Mesendoderm (in vitro differentiated cells): ENCODE results near the gene TEAD4.

ENCODE experiments used
- DNase-seq: peaks from one replicate; pipeline ENCODE4 v3.0.0; 2013
- H2AK5ac ChIP-seq: 2 replicates; pipeline ENCODE4 v1.6.1; 2013; ENCODE audit warnings: low read length, inconsistent platforms
- H2BK120ac ChIP-seq: 2 replicates; pipeline ENCODE4 v1.6.1; 2013; ENCODE audit warnings: low read depth, mild to moderate bottlenecking, low read length, moderate library complexity, mixed read lengths
- H2BK15ac ChIP-seq: replicated peaks from 2 replicates; pipeline ENCODE4 v1.6.1; 2013; ENCODE audit warnings: low read depth, mild to moderate bottlenecking, moderate library complexity
- H2BK5ac ChIP-seq: 2 replicates; pipeline ENCODE4 v1.6.1; 2013; ENCODE audit warnings: low read length, inconsistent platforms
- H3K18ac ChIP-seq: 2 replicates; pipeline ENCODE4 v1.6.1; 2013; ENCODE audit warnings: mild to moderate bottlenecking, low read length, mixed read lengths
- H3K23ac ChIP-seq: one replicate; pipeline ENCODE4 v1.6.1; 2013; ENCODE audit warnings: low read length
- H3K27ac ChIP-seq: 2 replicates; pipeline ENCODE4 v1.5.1; 2013; ENCODE audit warnings: low read depth, mild to moderate bottlenecking, inconsistent platforms, low read length, moderate library complexity
- H3K27me3 ChIP-seq: 2 replicates; pipeline ENCODE4 v1.6.1; 2013; ENCODE audit warnings: low read length, control low read depth, mild to moderate bottlenecking, inconsistent platforms; ENCODE audit not compliant: insufficient read depth, poor library complexity
- H3K36me3 ChIP-seq: 2 replicates; pipeline ENCODE4 v1.6.1; 2013; ENCODE audit warnings: low read length, inconsistent platforms; ENCODE audit not compliant: control insufficient read depth, insufficient read depth
- H3K4ac ChIP-seq: one replicate; pipeline ENCODE4 v1.6.1; 2013; ENCODE audit warnings: low read depth, mild to moderate bottlenecking, low read length, moderate library complexity
- H3K4me1 ChIP-seq: 2 replicates; pipeline ENCODE4 v1.6.1; 2013; ENCODE audit warnings: low read depth, low read length, inconsistent platforms; ENCODE audit not compliant: control insufficient read depth
- H3K4me2 ChIP-seq: 2 replicates; pipeline ENCODE4 v1.6.1; 2013; ENCODE audit warnings: low read length
- H3K4me3 ChIP-seq: 2 replicates; pipeline ENCODE4 v1.5.1; 2013; ENCODE audit warnings: mild to moderate bottlenecking, low read length
- H3K56ac ChIP-seq: one replicate; pipeline ENCODE4 v1.6.1; 2013; ENCODE audit warnings: low read length
- H3K79me1 ChIP-seq: 2 replicates; pipeline ENCODE4 v1.6.1; 2013; ENCODE audit warnings: low read length, inconsistent platforms
- H3K79me2 ChIP-seq: 2 replicates; pipeline ENCODE4 v1.6.1; 2013; ENCODE audit warnings: mild to moderate bottlenecking, low read length; ENCODE audit not compliant: control insufficient read depth, insufficient read depth
- H3K9ac ChIP-seq: 2 replicates; pipeline ENCODE4 v1.6.1; 2013; ENCODE audit warnings: low read length, inconsistent platforms
- H4K5ac ChIP-seq: one replicate; pipeline ENCODE4 v1.6.1; 2013; ENCODE audit warnings: low read length
- H4K8ac ChIP-seq: one replicate; pipeline ENCODE4 v1.6.1; 2013; ENCODE audit warnings: low read depth, mild to moderate bottlenecking, control low read depth, low read length, moderate library complexity
- WGBS: extraction: QIAGEN DNeasy Blood & Tissue Kit; methylation state at CpG from one replicate; pipeline ENCODE4 v1.1.7; 2013; ENCODE audit warnings: low lambda C conversion rate, missing lambda C conversion rate; ENCODE audit not compliant: insufficient coverage; ENCODE audit errors: extremely low coverage; 5-methylcytosine and 5-hydroxymethylcytosine counted together

The TEAD4 gene

GRCh38 chr12:3019005-3019680, 59.9 kb downstream of the TEAD4 start:
- Histone ChIP-seq H2BK5ac (no peak overlapping the region), H4K5ac (no peak overlapping the region), H2BK120ac (no peak overlapping the region), H3K4me1 (no peaks in the 10 kb centered on the region), H2BK15ac (no peak overlapping the region), H3K23ac (no peak overlapping the region), H3K79me1 (no peaks in the 10 kb centered on the region), H3K27ac (no peak overlapping the region), H3K4ac (no peak overlapping the region), H4K8ac (no peak overlapping the region), H3K4me2 (no peak overlapping the region), H3K79me2 (no peaks in the 10 kb centered on the region), H3K56ac (no peak overlapping the region), H2AK5ac (no peak overlapping the region), H3K9ac (no peak overlapping the region), H3K36me3 (peaks cover 15% of the 10 kb centered on the region), H3K27me3 (no peaks in the 10 kb centered on the region), H3K18ac (no peak overlapping the region), H3K4me3 (no peak overlapping the region)
- DNase-seq, result no peak
- WGBS, result no CpG with 5 or more reads among the region's 25 CpGs

- no peak overlapping the region for H3K4ac ChIP-seq
- H3K4me2 ChIP-seq, result no peak overlapping the region
- no peak overlapping the region for H3K4me3 ChIP-seq
- no peaks in the 10 kb centered on the region for H3K4me1 ChIP-seq
- DNase-seq, result no peak
- no peak overlapping the region for H2BK15ac ChIP-seq
- no peak overlapping the region for H4K8ac ChIP-seq
- no peak overlapping the region for H3K18ac ChIP-seq
- no peaks in the 10 kb centered on the region for H3K79me1 ChIP-seq
- H3K56ac ChIP-seq, result no peak overlapping the region
- peaks cover 13% of the 10 kb centered on the region for H3K36me3 ChIP-seq
- no peak overlapping the region for H4K5ac ChIP-seq
- H2AK5ac ChIP-seq, result no peak overlapping the region
- no peak overlapping the region for H2BK120ac ChIP-seq
- no peak overlapping the region for H3K23ac ChIP-seq
- H3K9ac ChIP-seq, result no peak overlapping the region
- no peak overlapping the region for H3K27ac ChIP-seq
- no peaks in the 10 kb centered on the region for H3K27me3 ChIP-seq
- H3K79me2 ChIP-seq, result no peaks in the 10 kb centered on the region
- no peak overlapping the region for H2BK5ac ChIP-seq
- WGBS, result no CpG with 5 or more reads among the region's 16 CpGs
These were observed 61.2 kb downstream of the TEAD4 start for GRCh38 chr12:3020399-3020798.

GRCh38 chr12:3020850-3021435, 61.7 kb downstream of the TEAD4 start:
- Histone ChIP-seq H4K5ac (no peak overlapping the region), H4K8ac (no peak overlapping the region), H3K9ac (no peak overlapping the region), H2AK5ac (no peak overlapping the region), H2BK5ac (no peak overlapping the region), H3K27ac (no peak overlapping the region), H3K4ac (no peak overlapping the region), H3K18ac (no peak overlapping the region), H3K79me1 (no peaks in the 10 kb centered on the region), H3K27me3 (no peaks in the 10 kb centered on the region), H2BK120ac (no peak overlapping the region), H3K4me1 (no peaks in the 10 kb centered on the region), H3K4me2 (no peak overlapping the region), H2BK15ac (no peak overlapping the region), H3K36me3 (peaks cover 11% of the 10 kb centered on the region), H3K23ac (no peak overlapping the region), H3K4me3 (no peak overlapping the region), H3K79me2 (no peaks in the 10 kb centered on the region), H3K56ac (no peak overlapping the region)
- 100% methylated on average over 1 of the region's 13 CpGs for WGBS
- DNase-seq, result no peak

DNA sequence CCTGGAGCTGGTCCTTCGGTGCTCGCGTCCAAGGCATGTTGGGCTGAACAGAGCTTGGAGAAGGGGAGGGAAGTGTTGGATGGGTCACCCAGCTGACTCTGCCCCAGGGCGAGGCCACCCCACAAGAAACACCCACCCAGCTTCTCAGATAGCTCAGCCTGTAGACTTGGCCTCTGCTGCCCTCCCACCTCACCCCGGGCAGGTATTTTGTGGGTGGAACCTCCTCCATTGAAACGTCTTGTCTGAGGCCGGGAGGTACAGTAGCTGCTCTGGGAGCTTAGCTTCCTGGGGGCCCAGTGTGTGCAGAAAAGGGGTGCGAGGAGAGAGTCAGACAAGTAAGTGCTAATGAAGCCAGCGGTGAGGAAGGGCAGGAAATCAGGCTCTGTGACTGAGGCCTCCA, 63.2 kb downstream of the TEAD4 start:
- H3K4ac ChIP-seq, result no peak overlapping the region
- no peak overlapping the region for H2AK5ac ChIP-seq
- no peak overlapping the region for H3K27ac ChIP-seq
- no peak overlapping the region for H3K4me2 ChIP-seq
- no peaks in the 10 kb centered on the region for H3K27me3 ChIP-seq
- no peaks in the 10 kb centered on the region for H3K79me1 ChIP-seq
- no peak overlapping the region for H2BK5ac ChIP-seq
- no peak overlapping the region for H3K23ac ChIP-seq
- no peaks in the 10 kb centered on the region for H3K4me1 ChIP-seq
- H2BK15ac ChIP-seq, result no peak overlapping the region
- H4K8ac ChIP-seq, result no peak overlapping the region
- no peak overlapping the region for H3K9ac ChIP-seq
- H3K4me3 ChIP-seq, result no peak overlapping the region
- H3K18ac ChIP-seq, result no peak overlapping the region
- no peak for DNase-seq
- WGBS, result no CpG with 5 or more reads among the region's 9 CpGs
- H3K79me2 ChIP-seq, result no peaks in the 10 kb centered on the region
- no peak overlapping the region for H3K56ac ChIP-seq
- H2BK120ac ChIP-seq, result no peak overlapping the region
- peaks cover 11% of the 10 kb centered on the region for H3K36me3 ChIP-seq
- no peak overlapping the region for H4K5ac ChIP-seq

DNA sequence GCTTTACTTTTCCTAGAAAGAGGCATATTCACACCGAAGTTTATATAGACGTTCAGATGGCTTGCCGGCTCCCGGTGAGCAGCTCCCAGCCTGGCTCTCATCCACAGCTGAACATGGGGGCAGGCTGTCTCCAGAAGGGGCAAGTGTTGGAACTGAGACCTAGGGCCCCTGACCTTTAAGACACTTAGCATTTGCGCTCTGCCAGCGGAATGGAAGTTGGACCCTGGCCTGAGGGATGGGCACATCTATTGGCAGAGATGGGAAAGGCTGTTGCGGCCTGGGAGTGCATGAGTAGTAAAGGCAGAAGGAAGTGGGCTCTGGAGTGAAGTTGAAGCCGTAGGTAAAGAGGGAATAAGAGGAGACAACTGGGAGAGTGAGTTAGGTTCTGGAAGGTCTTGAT, 63.8 kb downstream of the TEAD4 start:
- Histone ChIP-seq H3K4me2 (no peak overlapping the region), H3K4me3 (no peak overlapping the region), H3K18ac (no peak overlapping the region), H2BK15ac (no peak overlapping the region), H3K4me1 (no peaks in the 10 kb centered on the region), H3K9ac (no peak overlapping the region), H4K8ac (no peak overlapping the region), H2AK5ac (no peak overlapping the region), H2BK120ac (no peak overlapping the region), H4K5ac (no peak overlapping the region), H3K36me3 (peaks cover 11% of the 10 kb centered on the region), H3K4ac (no peak overlapping the region), H3K27me3 (no peaks in the 10 kb centered on the region), H3K27ac (no peak overlapping the region), H2BK5ac (no peak overlapping the region), H3K79me2 (no peaks in the 10 kb centered on the region), H3K23ac (no peak overlapping the region), H3K79me1 (no peaks in the 10 kb centered on the region), H3K56ac (no peak overlapping the region)
- DNase-seq, result no peak
- no CpG with 5 or more reads among the region's 8 CpGs for WGBS

GRCh38 chr12:3028108-3028507, 68.9 kb downstream of the TEAD4 start:
- WGBS, result no CpG with 5 or more reads among the region's 7 CpGs
- H2BK5ac ChIP-seq, result no peak overlapping the region
- no peaks in the 10 kb centered on the region for H3K27me3 ChIP-seq
- H2BK15ac ChIP-seq, result no peak overlapping the region
- H3K79me1 ChIP-seq, result peaks cover 2% of the 10 kb centered on the region
- H3K56ac ChIP-seq, result no peak overlapping the region
- H3K79me2 ChIP-seq, result no peaks in the 10 kb centered on the region
- peaks cover 12% of the 10 kb centered on the region for H3K36me3 ChIP-seq
- no peaks in the 10 kb centered on the region for H3K4me1 ChIP-seq
- no peak for DNase-seq
- no peak overlapping the region for H3K4ac ChIP-seq
- H3K23ac ChIP-seq, result no peak overlapping the region
- no peak overlapping the region for H4K5ac ChIP-seq
- H2AK5ac ChIP-seq, result no peak overlapping the region
- H3K9ac ChIP-seq, result no peak overlapping the region
- no peak overlapping the region for H3K18ac ChIP-seq
- H3K4me2 ChIP-seq, result no peak overlapping the region
- H3K27ac ChIP-seq, result no peak overlapping the region
- H3K4me3 ChIP-seq, result no peak overlapping the region
- no peak overlapping the region for H2BK120ac ChIP-seq
- H4K8ac ChIP-seq, result no peak overlapping the region
